HepG2 (cell line): Measurements from ENCODE around the gene EGFR.

Source experiments
- CTCF ChIP-seq: sonication (generic); formaldehyde crosslinking; IDR thresholded peaks from 2 replicates; pipeline ENCODE4 v1.5.0; 2020; ENCODE audit warnings: mild to moderate bottlenecking, missing genetic modification reagents, moderate library complexity
- NFE2L2 ChIP-seq: fragments of 150-350 bp; IDR thresholded peaks from 2 replicates; pipeline ENCODE4 v1.6.1; 2014; ENCODE audit warnings: low read length
- NR2F6 ChIP-seq, 2 experiments: IDR thresholded peaks; 2 replicates each; pipeline ENCODE4 v1.6.1; 2016; ENCODE audit warnings: antibody characterized with exemption in 1 of 2, mild to moderate bottlenecking in 1 of 2
- POLR2A ChIP-seq, 2 experiments: IDR thresholded peaks; 2 replicates each; pipeline ENCODE4 v1.6.1; 2011; ENCODE audit warnings: low read depth in 2 of 2, low read length in 2 of 2, mild to moderate bottlenecking in 1 of 2, moderate library complexity in 1 of 2; ENCODE audit not compliant: insufficient read depth in 1 of 2
- TAF1 ChIP-seq: sonication (generic); formaldehyde crosslinking; IDR thresholded peaks from 2 replicates; pipeline ENCODE4 v1.4.0; 2020; ENCODE audit warnings: missing genetic modification reagents
- TCF7 ChIP-seq: sonication (generic); IDR thresholded peaks from 2 replicates; pipeline ENCODE4 v1.6.1; 2016; ENCODE audit warnings: antibody characterized with exemption, low read depth
- ZNF224 ChIP-seq: sonication (generic); formaldehyde crosslinking; IDR thresholded peaks from 2 replicates; pipeline ENCODE4 v1.5.0; 2020; ENCODE audit warnings: mild to moderate bottlenecking, missing genetic modification reagents

- TF ChIP-seq POLR2A (IDR thresholded peaks at IDR 0.05; ENCODE audit: insufficient read depth in 1 of 2, low read depth in 2 of 2, low read length in 2 of 2) (no peak), NFE2L2 (no peak), TCF7 (no peak), ZNF224 (CRISPR knock-in tag) (no peak), TAF1 (no peak), CTCF (CRISPR knock-in tag) (no peak), NR2F6 (IDR thresholded peaks at IDR 0.05) (no peak), NR2F6 (CRISPR knock-in tag; IDR thresholded peaks at IDR 0.05) (no peak)
These were observed 206.0 kb downstream of the EGFR start for GRCh38 chr7:55224810-55225209.
